Erythroblast (primary cell): ENCODE data around the gene HSPBP1.

ENCODE experiments used
- GATA1 ChIP-seq: IDR thresholded peaks from 2 replicates; pipeline ENCODE4 v1.6.1; 2011; ENCODE audit warnings: low read depth, mild to moderate bottlenecking, control low read depth, low read length, moderate library complexity
- POLR2A ChIP-seq: IDR thresholded peaks from 2 replicates; pipeline ENCODE4 v1.6.1; 2011; ENCODE audit warnings: mild to moderate bottlenecking, low read length

DNA sequence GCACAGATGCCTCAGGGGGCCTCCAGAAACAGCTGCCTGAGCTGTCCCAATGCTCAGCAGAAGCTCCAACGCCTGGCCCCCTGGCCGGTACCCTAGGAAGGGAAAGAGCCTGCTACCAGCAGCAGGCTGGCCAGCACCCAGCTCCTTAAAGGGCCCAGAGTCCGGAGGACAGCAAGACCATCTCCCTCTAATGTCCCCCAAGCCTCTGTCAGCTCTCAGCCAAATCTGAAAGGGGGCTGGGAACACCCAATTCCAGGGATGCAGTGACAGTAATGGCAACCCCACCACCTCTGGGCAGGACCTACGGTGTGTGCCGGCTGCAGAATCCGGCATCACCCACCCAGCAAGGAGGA, 25.3 kb downstream of the HSPBP1 start:
- TF ChIP-seq POLR2A (no peak), GATA1 (no peak)
